SU-DHL-6 (cell line): Measurements from ENCODE around the gene EIF5.

Experiments
- H2AFZ ChIP-seq: fragments of 200-600 bp; sonication (generic); 2 replicates; pipeline ENCODE4 v1.6.1; 2014; ENCODE audit warnings: low read depth, mild to moderate bottlenecking, moderate library complexity, mixed read lengths, antibody characterized with exemption, low read length; ENCODE audit not compliant: severe bottlenecking
- H3F3A ChIP-seq: fragments of 200-600 bp; shearing (Covaris generic); 2 replicates; pipeline ENCODE4 v1.6.0; 2016; ENCODE audit warnings: antibody characterized with exemption, mild to moderate bottlenecking; ENCODE audit not compliant: insufficient read depth
- H3K27ac ChIP-seq: fragments of 200-600 bp; sonication (generic); 2 replicates; pipeline ENCODE4 v1.5.1; 2016; ENCODE audit warnings: low read depth, mild to moderate bottlenecking, low read length, moderate library complexity, mixed read lengths
- H3K27me3 ChIP-seq: fragments of 200-600 bp; sonication (generic), shearing (Covaris generic); 2 replicates; pipeline ENCODE4 v1.6.0; 2014; ENCODE audit warnings: mild to moderate bottlenecking, low read length
- H3K36me3 ChIP-seq: fragments of 200-600 bp; sonication (generic); 2 replicates; pipeline ENCODE4 v1.6.1; 2014; ENCODE audit warnings: mild to moderate bottlenecking, low read length, mixed read lengths
- H3K4me2 ChIP-seq: fragments of 300-600, 200-600 bp; shearing (Covaris generic), sonication (generic); 2 replicates; pipeline ENCODE4 v1.6.0; 2014; ENCODE audit warnings: low read length, low read depth, mild to moderate bottlenecking; ENCODE audit not compliant: poor library complexity, severe bottlenecking
- H3K4me3 ChIP-seq: fragments of 200-600 bp; sonication (generic); 2 replicates; pipeline ENCODE4 v1.5.1; 2014; ENCODE audit warnings: antibody characterized with exemption, low read length, mild to moderate bottlenecking, mixed read lengths; ENCODE audit not compliant: insufficient read depth, poor library complexity, severe bottlenecking
- H3K79me2 ChIP-seq: fragments of 200-600 bp; sonication (generic); 2 replicates; pipeline ENCODE4 v1.6.1; 2014; ENCODE audit warnings: mild to moderate bottlenecking, low read length, moderate library complexity; ENCODE audit not compliant: insufficient read depth
- H3K9ac ChIP-seq: fragments of 200-600 bp; sonication (generic); 2 replicates; pipeline ENCODE4 v1.7.0; 2014; ENCODE audit warnings: mild to moderate bottlenecking, low read length
- H3K9me2 ChIP-seq: fragments of 200-600 bp; sonication (generic); replicated peaks from 2 replicates; pipeline ENCODE4 v1.6.1; 2014; ENCODE audit warnings: low read length; ENCODE audit not compliant: insufficient read depth
- H3K9me3 ChIP-seq: fragments of 200-600 bp; sonication (generic); 2 replicates; pipeline ENCODE4 v1.6.1; 2014; ENCODE audit warnings: low read length, mixed read lengths; ENCODE audit not compliant: insufficient read depth
- H4K20me1 ChIP-seq: fragments of 200-600 bp; sonication (generic); 2 replicates; pipeline ENCODE4 v1.6.1; 2014; ENCODE audit warnings: low read depth, mild to moderate bottlenecking, antibody characterized with exemption, low read length, moderate library complexity, mixed read lengths
- CTCF ChIP-seq: fragments of 200-600 bp; sonication (generic); IDR thresholded peaks from one replicate; pipeline ENCODE4 v1.5.1; 2017; ENCODE audit warnings: antibody characterized with exemption, mild to moderate bottlenecking, low read length, moderate library complexity; ENCODE audit not compliant: insufficient read depth, poor library complexity, severe bottlenecking
- EZH2phosphoT487 ChIP-seq: fragments of 200-600 bp; sonication (generic), shearing (Covaris generic); conservative IDR thresholded peaks from 2 replicates; pipeline ENCODE4 v1.6.1; 2018; ENCODE audit warnings: mild to moderate bottlenecking, antibody characterized with exemption, low read length, moderate library complexity, mixed read lengths

EIF5 gene

GRCh38 chr14:103313704-103314103, 20.3 kb upstream of the EIF5 start:
- Histone ChIP-seq H3K4me2 (no peak overlapping the region), H2AFZ (no peak overlapping the region), H3K9me3 (no peaks in the 10 kb centered on the region), H3K4me3 (no peak overlapping the region), H3K27me3 (no peaks in the 10 kb centered on the region), H3K9ac (no peak overlapping the region), H3F3A (no peaks in the 10 kb centered on the region), H4K20me1 (no peaks in the 10 kb centered on the region), H3K79me2 (no peaks in the 10 kb centered on the region), H3K36me3 (no peaks in the 10 kb centered on the region), H3K27ac (no peak overlapping the region), H3K9me2 (no peaks in the 10 kb centered on the region)
- TF ChIP-seq EZH2phosphoT487, result no peak

GRCh38 chr14:103314496-103315277, 19.4 kb upstream of the EIF5 start:
- Histone ChIP-seq H3K9ac (no peak overlapping the region), H3K79me2 (no peaks in the 10 kb centered on the region), H2AFZ (no peak overlapping the region), H3K4me2 (no peak overlapping the region), H4K20me1 (no peaks in the 10 kb centered on the region), H3K27ac (no peak overlapping the region), H3K27me3 (no peaks in the 10 kb centered on the region; the same call in 1 of the 2 replicates), H3K9me3 (no peaks in the 10 kb centered on the region), H3K4me3 (no peak overlapping the region), H3K9me2 (no peaks in the 10 kb centered on the region), H3K36me3 (no peaks in the 10 kb centered on the region), H3F3A (no peaks in the 10 kb centered on the region)
- TF ChIP-seq CTCF, result no peak

- Histone ChIP-seq H3K36me3 (no peaks in the 10 kb centered on the region), H3K4me3 (no peak overlapping the region), H3K9ac (no peak overlapping the region), H3K9me3 (no peaks in the 10 kb centered on the region), H3K27ac (no peak overlapping the region), H2AFZ (no peak overlapping the region), H3F3A (no peaks in the 10 kb centered on the region), H3K79me2 (no peaks in the 10 kb centered on the region), H4K20me1 (no peaks in the 10 kb centered on the region), H3K9me2 (no peaks in the 10 kb centered on the region), H3K27me3 (no peaks in the 10 kb centered on the region; the same call in 1 of the 2 replicates), H3K4me2 (no peak overlapping the region)
- TF ChIP-seq CTCF (no peak), EZH2phosphoT487 (no peak)
Observed at GRCh38 chr14:103315351-103315911, 18.6 kb upstream of the EIF5 start.

- Histone ChIP-seq H4K20me1 (no peaks in the 10 kb centered on the region), H3K4me2 (no peak overlapping the region), H2AFZ (no peak overlapping the region), H3K36me3 (no peaks in the 10 kb centered on the region), H3K27me3 (no peaks in the 10 kb centered on the region; the same call in 1 of the 2 replicates), H3K9me3 (no peaks in the 10 kb centered on the region), H3F3A (no peaks in the 10 kb centered on the region), H3K9ac (no peak overlapping the region), H3K9me2 (no peaks in the 10 kb centered on the region), H3K27ac (no peak overlapping the region), H3K4me3 (no peak overlapping the region), H3K79me2 (no peaks in the 10 kb centered on the region)
- TF ChIP-seq EZH2phosphoT487 (no peak), CTCF (no peak)
Observed at GRCh38 chr14:103315941-103316340, 18.1 kb upstream of the EIF5 start.
